Immature natural killer cell (primary cell): Measurements from ENCODE around the gene SPAM1. TPM values are rescaled to one million over a fixed set of nuclear protein-coding genes. Genes with fewer than 3 reads are reported as not detected.

Experiments
- DNase-seq, 3 donors: peaks; one replicate each; pipeline ENCODE4 v3.0.0; 2022; ENCODE audit warnings: mixed read lengths in 1 of 3
- H3K27ac Mint-ChIP-seq, 6 donors: one replicate each; pipeline ENCODE4 v1.8.0; 2020; ENCODE audit warnings: mixed read lengths in 6 of 6, mild to moderate bottlenecking in 5 of 6, inconsistent platforms in 4 of 6, moderate library complexity in 3 of 6
- H3K27me3 Mint-ChIP-seq, 3 donors: one replicate each; pipeline ENCODE4 v1.8.0; 2020 to 2021; ENCODE audit warnings: low read depth in 3 of 3, mild to moderate bottlenecking in 3 of 3, mixed read lengths in 3 of 3, moderate library complexity in 3 of 3, inconsistent platforms in 1 of 3
- H3K36me3 Mint-ChIP-seq, 3 donors: one replicate each; pipeline ENCODE4 v1.8.0; 2020; ENCODE audit warnings: mixed read lengths in 3 of 3, inconsistent platforms in 2 of 3, mild to moderate bottlenecking in 2 of 3
- H3K4me1 Mint-ChIP-seq, 2 donors: one replicate each; pipeline ENCODE4 v1.8.0; 2020; ENCODE audit warnings: inconsistent platforms in 2 of 2, mild to moderate bottlenecking in 2 of 2, mixed read lengths in 2 of 2, moderate library complexity in 1 of 2
- H3K4me3 Mint-ChIP-seq, 5 donors: one replicate each; pipeline ENCODE4 v1.8.0; 2020; ENCODE audit warnings: mild to moderate bottlenecking in 5 of 5, mixed read lengths in 5 of 5, inconsistent platforms in 3 of 5, moderate library complexity in 3 of 5
- H3K9me3 Mint-ChIP-seq, 6 donors: one replicate each; pipeline ENCODE4 v1.8.0; 2020; ENCODE audit warnings: mild to moderate bottlenecking in 6 of 6, mixed read lengths in 6 of 6, inconsistent platforms in 4 of 6, moderate library complexity in 3 of 6
- polyA plus RNA-seq, 3 donors: library from polyadenylated mRNA; unstranded; fragments of 300-500 nt; fragmentation: Illumina TruSeq; gene quantifications; one replicate each; pipeline ENCODE4 v1.2.3, GENCODE V29; 2021

The SPAM1 gene
- polyA plus RNA-seq, 3 donors from 2014 or later: not detected

- H3K27ac Mint-ChIP-seq: no peak overlapping the region
- no peaks in the 10 kb centered on the region for H3K4me1 Mint-ChIP-seq
- H3K27me3 Mint-ChIP-seq: peaks cover 0 to 3% (median 2%) of the 10 kb centered on the region in 3 donors
- no peaks in the 10 kb centered on the region for H3K36me3 Mint-ChIP-seq
- no peak for DNase-seq
- no peak overlapping the region for H3K4me3 Mint-ChIP-seq
- peaks cover 0 to 10% (median 8%) of the 10 kb centered on the region in 6 donors for H3K9me3 Mint-ChIP-seq
These were observed 4.6 kb downstream of the SPAM1 start for GRCh38 chr7:123929655-123930054.

DNA sequence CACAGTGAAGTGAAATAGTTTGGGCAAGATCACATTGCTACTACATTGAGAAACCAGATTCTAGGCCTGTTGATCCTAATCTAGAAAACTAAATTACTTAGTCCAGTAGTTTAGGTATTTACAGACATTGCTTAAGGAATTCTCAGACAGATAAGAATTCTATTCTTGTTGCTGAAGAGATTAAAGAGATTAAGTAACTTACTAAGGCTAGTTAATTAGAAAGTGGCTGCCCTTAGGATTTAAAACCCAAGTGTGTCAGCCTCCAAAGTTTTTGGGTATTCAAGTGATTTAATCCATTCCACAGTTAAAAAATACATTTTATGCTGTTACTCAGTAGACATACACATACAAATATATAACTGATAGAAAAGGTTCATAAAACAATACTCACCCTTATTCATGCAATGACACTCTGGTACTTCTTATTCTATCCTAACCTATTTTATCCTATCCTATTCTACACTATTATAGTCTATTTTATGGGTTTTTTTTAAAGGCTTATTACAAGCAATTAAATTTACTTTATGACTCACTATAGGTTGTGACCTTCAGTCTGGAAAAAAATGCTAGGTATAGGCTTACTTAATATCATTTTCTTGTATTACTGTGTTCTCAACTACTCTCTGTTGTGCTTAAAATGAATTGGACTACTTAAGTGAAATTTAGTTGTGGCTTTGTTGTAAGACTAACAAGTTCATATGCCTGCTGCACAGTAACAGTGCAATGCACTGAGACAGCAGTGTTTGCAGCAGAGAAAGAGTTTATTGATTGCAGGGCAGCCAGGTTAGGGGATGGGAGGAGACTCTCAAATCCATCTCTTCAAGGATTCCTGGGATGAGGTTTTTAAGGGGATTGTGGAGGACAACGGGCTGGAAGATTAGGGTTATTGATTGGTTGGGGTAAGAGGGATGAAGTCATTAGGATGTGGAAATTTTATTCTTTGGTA is 10.7 kb downstream of the SPAM1 start:
- H3K4me3 Mint-ChIP-seq: no peak overlapping the region
- H3K36me3 Mint-ChIP-seq: no peaks in the 10 kb centered on the region
- H3K9me3 Mint-ChIP-seq: peaks cover 0 to 15% (median 7%) of the 10 kb centered on the region in 6 donors
- no peak for DNase-seq
- no peak overlapping the region for H3K27ac Mint-ChIP-seq
- peaks cover 0 to 3% (median 2%) of the 10 kb centered on the region in 3 donors for H3K27me3 Mint-ChIP-seq
- H3K4me1 Mint-ChIP-seq: no peaks in the 10 kb centered on the region

DNA sequence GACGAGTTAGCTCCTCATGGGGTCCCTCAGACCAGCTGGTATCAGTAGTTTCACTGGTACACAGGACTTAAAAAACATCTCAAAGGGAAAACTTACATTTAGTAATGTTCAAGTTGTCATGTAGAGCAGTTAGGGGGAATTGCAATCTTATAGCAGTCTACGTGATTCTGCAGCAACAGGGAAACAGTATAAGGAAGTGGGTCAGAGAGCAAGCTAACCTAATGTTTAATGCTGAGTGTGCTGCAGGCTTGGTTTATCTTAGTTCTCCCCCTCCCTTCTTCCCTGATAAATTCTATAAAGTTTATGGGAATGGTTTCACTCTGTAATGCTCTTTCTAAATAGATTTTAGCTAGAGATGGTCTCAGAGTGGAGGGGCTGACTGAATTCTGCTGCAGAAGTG is 11.3 kb downstream of the SPAM1 start:
- Mint-ChIP-seq H3K27me3 (no peaks in the 10 kb centered on the region), H3K27ac (no peak overlapping the region), H3K4me3 (no peak overlapping the region), H3K9me3 (peaks cover 0 to 13% (median 5%) of the 10 kb centered on the region in 6 donors), H3K36me3 (no peaks in the 10 kb centered on the region), H3K4me1 (no peaks in the 10 kb centered on the region)
- DNase-seq: no peak

- peaks cover 0 to 9% (median 4%) of the 10 kb centered on the region in 6 donors for H3K9me3 Mint-ChIP-seq
- H3K27me3 Mint-ChIP-seq: no peaks in the 10 kb centered on the region
- H3K27ac Mint-ChIP-seq: no peak overlapping the region
- H3K4me3 Mint-ChIP-seq: no peak overlapping the region
- H3K36me3 Mint-ChIP-seq: no peaks in the 10 kb centered on the region
- no peak for DNase-seq
- H3K4me1 Mint-ChIP-seq: no peaks in the 10 kb centered on the region
These were observed 14.7 kb downstream of the SPAM1 start for GRCh38 chr7:123939784-123940183.

- H3K4me3 Mint-ChIP-seq: no peak overlapping the region
- no peaks in the 10 kb centered on the region for H3K4me1 Mint-ChIP-seq
- no peak overlapping the region for H3K27ac Mint-ChIP-seq
- DNase-seq: no peak
- no peaks in the 10 kb centered on the region for H3K36me3 Mint-ChIP-seq
- peaks cover 0 to 2% (median 0%) of the 10 kb centered on the region in 3 donors for H3K27me3 Mint-ChIP-seq
- peaks cover 0 to 9% (median 3%) of the 10 kb centered on the region in 6 donors for H3K9me3 Mint-ChIP-seq
These were observed 16.5 kb downstream of the SPAM1 start for GRCh38 chr7:123941391-123942180.

DNA sequence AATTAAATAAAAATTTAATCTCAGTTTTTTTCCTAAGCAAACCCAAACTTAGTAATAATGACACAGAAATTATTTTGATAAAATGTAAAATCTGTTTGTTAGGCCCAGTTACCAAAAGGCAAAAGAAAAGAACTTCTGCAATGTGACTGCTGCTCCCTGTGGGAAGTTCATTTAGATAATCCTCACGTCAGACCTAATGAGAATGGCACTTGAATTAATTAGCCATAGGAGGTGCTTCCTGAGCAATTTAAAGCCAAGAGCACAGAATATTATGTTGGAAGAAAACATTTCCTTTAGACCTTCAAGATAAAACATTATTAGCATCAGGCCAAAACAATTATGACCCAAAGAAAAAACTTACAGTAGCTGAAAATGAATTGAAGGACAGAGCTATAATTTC is 19.4 kb downstream of the SPAM1 start:
- H3K27ac Mint-ChIP-seq: no peak overlapping the region
- H3K9me3 Mint-ChIP-seq: peaks cover 0 to 5% (median 0%) of the 10 kb centered on the region in 6 donors
- H3K4me1 Mint-ChIP-seq: no peaks in the 10 kb centered on the region
- DNase-seq: no peak
- H3K4me3 Mint-ChIP-seq: no peak overlapping the region
- no peaks in the 10 kb centered on the region for H3K36me3 Mint-ChIP-seq
- H3K27me3 Mint-ChIP-seq: peaks cover 0 to 2% (median 0%) of the 10 kb centered on the region in 3 donors

DNA sequence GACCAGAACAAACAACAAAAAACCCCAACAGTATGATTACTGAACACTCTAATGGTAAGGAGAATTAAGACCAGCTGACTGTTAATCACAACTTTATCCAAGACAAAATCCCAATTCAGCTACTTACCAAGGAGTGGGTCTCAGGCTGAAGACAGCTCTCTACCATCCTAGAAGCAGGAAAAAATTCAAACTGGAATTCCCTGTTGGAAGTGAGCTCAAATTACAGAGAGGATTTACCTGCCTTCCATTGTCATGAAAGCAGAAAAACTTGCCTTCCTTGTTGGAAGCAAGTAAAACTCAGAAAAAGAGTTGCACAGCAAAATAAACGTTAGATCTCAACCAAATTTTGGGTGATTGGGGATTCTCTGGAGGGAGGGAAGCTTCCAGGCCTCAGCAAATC is 20.9 kb downstream of the SPAM1 start:
- H3K27ac Mint-ChIP-seq: no peak overlapping the region
- H3K27me3 Mint-ChIP-seq: peaks cover 0 to 2% (median 0%) of the 10 kb centered on the region in 3 donors
- no peak overlapping the region for H3K4me3 Mint-ChIP-seq
- no peaks in the 10 kb centered on the region for H3K36me3 Mint-ChIP-seq
- peaks cover 0 to 8% (median under 1%) of the 10 kb centered on the region in 6 donors for H3K9me3 Mint-ChIP-seq
- no peaks in the 10 kb centered on the region for H3K4me1 Mint-ChIP-seq
- no peak for DNase-seq

DNA sequence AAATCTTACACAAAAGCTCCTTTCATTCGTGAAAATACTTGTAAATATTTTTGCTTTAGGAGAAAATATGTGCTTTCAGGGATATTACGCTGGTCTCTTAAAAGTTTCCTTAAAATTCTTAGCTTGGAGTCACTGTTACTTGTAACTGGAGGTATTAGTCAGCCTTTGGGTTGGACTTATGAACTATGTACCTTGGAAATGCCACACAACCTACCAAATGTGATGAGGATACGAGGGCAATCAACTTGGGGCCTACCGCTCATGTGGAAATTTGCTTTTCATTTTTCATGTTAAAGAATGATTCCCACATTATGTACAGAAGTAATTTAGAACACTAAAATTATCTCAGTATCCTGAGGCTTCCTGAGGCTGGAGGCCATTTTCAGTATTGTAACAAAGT is 23.1 kb downstream of the SPAM1 start:
- Mint-ChIP-seq H3K36me3 (no peaks in the 10 kb centered on the region), H3K27me3 (peaks cover 0 to 2% (median 0%) of the 10 kb centered on the region in 3 donors), H3K9me3 (peaks cover 0 to 11% (median 2%) of the 10 kb centered on the region in 6 donors), H3K27ac (no peak overlapping the region), H3K4me1 (no peaks in the 10 kb centered on the region), H3K4me3 (no peak overlapping the region)
- no peak for DNase-seq

DNA sequence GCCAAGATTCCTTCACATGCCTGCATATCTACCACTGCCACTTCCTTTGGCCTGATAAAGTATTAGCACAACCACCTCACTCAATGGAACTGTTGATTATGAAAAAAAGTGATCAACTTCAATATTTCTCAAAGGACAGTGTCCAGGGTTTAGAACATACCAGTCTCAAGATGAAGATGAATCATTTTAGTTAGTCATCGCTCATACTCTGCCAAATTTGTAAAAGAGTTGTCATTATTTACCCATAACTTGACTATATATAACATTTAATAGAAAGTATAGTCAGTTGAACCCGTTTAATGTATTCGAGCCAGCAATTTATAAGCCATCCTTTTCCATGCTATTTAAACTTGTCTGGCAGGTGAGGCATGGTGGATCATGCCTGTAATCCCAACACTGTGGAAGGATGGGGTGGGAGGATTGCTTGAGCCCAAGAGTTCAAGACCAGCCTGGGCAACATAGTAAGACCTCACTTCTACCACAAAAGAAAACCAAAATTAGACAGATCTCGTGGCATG is 33.2 kb downstream of the SPAM1 start:
- H3K36me3 Mint-ChIP-seq: no peaks in the 10 kb centered on the region
- no peaks in the 10 kb centered on the region for H3K27me3 Mint-ChIP-seq
- H3K4me3 Mint-ChIP-seq: no peak overlapping the region
- peaks cover 0 to 5% (median 0%) of the 10 kb centered on the region in 6 donors for H3K9me3 Mint-ChIP-seq
- no peak for DNase-seq
- no peak overlapping the region for H3K27ac Mint-ChIP-seq
- no peaks in the 10 kb centered on the region for H3K4me1 Mint-ChIP-seq

DNA sequence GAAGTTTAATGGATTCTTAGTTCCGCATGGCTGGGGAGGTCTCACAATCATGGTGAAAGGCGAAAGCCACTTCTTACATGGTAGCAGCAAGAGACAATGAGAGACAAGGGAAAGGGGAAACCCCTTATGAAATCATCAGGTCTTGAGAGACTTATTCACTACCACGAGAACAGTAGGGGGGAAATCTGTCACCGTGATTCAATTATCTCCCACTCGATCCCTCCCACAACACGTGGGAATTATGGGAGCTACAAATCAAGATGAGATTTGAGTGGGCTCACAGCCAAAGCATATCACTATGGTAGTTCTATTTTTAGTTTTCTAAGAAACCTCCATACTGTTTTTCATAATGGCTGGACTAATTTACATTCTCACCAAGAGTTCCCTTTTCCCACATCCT is 36.7 kb downstream of the SPAM1 start:
- no peak overlapping the region for H3K4me3 Mint-ChIP-seq
- H3K9me3 Mint-ChIP-seq: peaks cover 0 to 5% (median 0%) of the 10 kb centered on the region in 6 donors
- H3K27me3 Mint-ChIP-seq: no peaks in the 10 kb centered on the region
- H3K27ac Mint-ChIP-seq: no peak overlapping the region
- no peaks in the 10 kb centered on the region for H3K4me1 Mint-ChIP-seq
- no peak for DNase-seq
- no peaks in the 10 kb centered on the region for H3K36me3 Mint-ChIP-seq

DNA sequence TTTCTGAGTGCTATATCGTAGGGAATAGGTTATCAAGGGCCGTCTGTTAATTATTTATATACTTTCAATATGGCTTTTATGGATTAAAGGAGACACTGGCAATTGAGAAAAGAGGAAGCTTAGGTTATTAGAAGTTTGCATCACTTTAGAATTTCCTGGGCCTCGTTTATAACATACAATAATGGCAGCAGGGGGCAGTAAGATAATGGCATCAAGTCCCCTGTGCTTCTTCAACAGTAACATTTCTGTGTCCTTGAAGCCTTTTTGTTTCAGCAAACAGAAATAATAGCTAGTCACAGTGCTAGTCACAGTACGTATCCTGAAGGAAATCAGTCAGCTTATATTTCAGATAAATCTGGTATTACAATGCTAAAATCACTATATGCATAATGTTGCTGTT is 41.9 kb downstream of the SPAM1 start:
- Mint-ChIP-seq H3K27me3 (peaks cover 0 to 2% (median 0%) of the 10 kb centered on the region in 3 donors), H3K4me3 (no peak overlapping the region), H3K4me1 (no peaks in the 10 kb centered on the region), H3K27ac (no peak overlapping the region), H3K9me3 (peaks cover 0 to 5% (median 0%) of the 10 kb centered on the region in 6 donors), H3K36me3 (no peaks in the 10 kb centered on the region)
- DNase-seq: no peak

DNA sequence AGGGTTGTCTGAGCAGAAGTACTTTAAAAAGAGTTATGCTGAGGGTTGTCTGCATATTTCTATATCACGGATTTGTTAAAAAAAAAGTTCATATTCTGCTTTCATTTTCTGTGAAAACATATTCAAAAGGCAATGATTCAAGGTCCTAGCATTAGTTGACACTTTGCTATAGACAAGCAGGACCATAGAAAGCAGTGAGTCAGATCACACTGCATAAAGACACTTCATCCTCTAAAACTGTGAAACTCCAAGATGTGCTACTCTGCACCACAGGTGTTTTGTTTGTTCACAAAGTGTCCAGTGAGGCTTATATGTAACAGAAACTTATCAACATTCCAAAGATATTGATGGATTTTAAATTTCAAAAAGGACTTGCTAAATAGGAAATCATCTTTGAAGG is 47.0 kb downstream of the SPAM1 start:
- H3K4me1 Mint-ChIP-seq: no peaks in the 10 kb centered on the region
- H3K4me3 Mint-ChIP-seq: no peak overlapping the region
- H3K27me3 Mint-ChIP-seq: peaks cover 0 to 5% (median 2%) of the 10 kb centered on the region in 3 donors
- no peaks in the 10 kb centered on the region for H3K36me3 Mint-ChIP-seq
- no peak for DNase-seq
- H3K27ac Mint-ChIP-seq: no peak overlapping the region
- peaks cover 0 to 6% (median 2%) of the 10 kb centered on the region in 6 donors for H3K9me3 Mint-ChIP-seq

- Mint-ChIP-seq H3K36me3 (no peaks in the 10 kb centered on the region), H3K27me3 (peaks cover 0 to 5% (median 0%) of the 10 kb centered on the region in 3 donors), H3K27ac (no peak overlapping the region), H3K9me3 (peaks cover 0 to 6% (median 2%) of the 10 kb centered on the region in 6 donors), H3K4me3 (no peak overlapping the region), H3K4me1 (no peaks in the 10 kb centered on the region)
- DNase-seq: no peak
These were observed 47.8 kb downstream of the SPAM1 start for GRCh38 chr7:123972831-123973230.
